HG03139 (cell line): Measurements from ENCODE around the gene GNAS.
"Not testable (repeated sequence)": the region's sequence is repeated elsewhere in the genome, so short reads cannot be mapped to it uniquely, and the experiment has no call there.

Experiments used
- ATAC-seq: cut with Tn5 transposase; IDR thresholded peaks from one replicate; pipeline ENCODE4 v1.9.1; 2021; ENCODE audit not compliant: unreplicated experiment

Gene GNAS

DNA sequence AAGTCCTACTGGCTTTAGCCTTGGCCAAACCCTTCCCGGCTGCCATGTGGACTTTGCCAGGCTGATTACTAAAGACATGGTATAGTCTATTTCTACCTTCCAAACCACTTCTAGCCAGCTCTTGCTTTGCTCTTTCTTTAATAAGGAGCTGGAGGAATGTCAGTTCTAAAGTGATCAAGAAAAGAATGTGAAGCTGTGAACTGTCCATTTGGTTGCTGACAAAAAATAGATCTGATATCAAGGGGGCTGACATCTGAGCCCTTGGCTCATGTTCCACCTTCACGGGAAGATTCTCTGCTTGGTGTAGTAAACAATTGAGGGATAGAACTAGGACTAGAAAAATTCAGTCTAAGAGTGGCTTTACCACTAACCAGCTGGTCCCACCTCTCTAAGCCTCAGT, 24.4 kb upstream of the GNAS start:
- ATAC-seq: no peak

DNA sequence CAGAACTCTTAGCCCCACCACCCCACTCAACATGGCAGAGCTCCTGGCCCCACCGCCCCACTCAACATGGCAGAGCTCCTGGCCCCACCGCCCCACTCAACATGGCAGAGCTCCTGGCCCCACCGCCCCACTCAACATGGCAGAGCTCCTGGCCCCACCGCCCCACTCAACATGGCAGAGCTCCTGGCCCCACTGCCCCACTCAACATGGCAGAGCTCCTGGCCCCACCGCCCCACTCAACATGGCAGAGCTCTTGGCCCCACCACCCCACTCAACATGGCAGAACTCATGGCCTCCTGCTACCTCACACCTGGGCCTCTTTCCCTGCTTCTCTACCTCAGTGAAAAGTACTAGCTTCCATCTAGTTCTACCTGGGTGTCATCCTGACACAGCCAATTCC, 23.7 kb upstream of the GNAS start:
- not testable (repeated sequence) for ATAC-seq

DNA sequence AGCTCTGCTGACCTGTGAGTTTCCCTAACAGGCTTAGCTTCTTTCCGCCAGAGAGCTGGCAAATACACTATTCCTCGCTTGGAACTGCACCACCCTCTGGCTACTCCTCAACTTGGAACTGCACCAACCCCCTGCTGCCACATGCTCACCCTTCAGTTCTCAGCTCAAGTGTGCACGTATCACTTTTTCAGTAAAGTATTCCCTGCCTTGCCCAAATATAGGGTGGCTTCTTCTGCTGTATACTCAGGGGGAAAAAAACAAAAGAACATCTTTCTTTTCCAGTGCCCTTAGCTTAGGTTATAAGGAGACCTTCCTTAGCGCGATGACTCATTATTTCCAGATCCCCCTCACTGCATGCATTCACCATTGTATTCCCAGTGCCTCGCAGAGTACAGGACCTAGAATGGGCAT, 23.0 kb upstream of the GNAS start:
- ATAC-seq: no peak

DNA sequence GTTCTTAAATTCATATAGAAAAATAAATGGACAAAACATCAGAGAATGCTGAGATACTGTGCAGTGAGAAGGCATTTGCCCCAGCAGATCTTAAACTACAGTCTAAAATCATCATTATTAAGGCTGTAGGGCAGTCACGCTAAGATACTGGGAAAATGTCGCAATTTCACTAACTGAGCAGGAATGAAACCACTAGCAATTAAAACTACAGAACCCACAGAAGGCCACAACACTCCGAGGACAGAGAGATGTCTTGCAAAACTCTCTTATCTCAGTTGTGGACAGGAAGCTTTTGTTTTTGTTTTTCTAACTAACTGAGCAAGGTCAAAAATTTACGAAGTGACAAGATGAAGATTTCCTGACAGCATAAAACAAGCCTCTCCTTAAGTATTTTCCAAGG, 20.1 kb upstream of the GNAS start:
- no peak for ATAC-seq

DNA sequence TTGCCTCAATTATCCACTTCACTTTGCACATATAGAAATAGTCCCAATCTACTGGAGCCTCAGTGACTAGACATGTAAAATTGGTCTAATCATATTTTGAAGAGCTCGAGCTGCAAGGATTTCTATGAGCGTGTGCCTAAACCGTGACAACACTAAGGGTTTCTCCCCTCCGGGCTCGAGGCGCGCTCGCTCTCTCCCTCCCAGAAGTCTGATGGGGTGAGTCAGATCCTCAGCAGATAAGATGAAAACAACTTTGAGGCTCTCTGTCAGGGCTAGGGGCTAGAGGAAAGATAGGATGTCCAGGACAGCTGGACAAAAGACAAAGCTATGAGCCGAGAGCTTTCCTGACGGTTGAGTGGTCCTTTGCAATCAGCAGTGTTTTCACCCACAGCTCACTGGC, 18.6 kb upstream of the GNAS start:
- ATAC-seq: no peak

DNA sequence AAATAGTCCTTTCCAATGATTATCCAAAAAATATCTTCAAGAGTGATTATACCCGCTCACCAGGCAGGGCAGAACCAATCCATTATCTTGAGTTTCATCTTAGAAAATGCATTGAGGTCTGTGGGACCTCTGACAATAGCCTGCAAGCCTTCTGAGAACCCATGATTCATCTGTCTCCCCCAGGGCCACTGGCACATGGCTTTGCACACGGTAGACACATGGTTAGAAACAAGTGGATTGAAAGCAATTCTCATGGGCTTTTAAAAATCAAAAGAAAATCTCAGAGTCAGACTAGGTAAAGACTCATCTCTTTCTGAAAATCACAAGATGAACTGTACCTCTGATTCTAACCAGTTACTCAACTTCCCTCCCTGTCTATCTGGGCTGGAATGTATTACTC, 17.3 kb upstream of the GNAS start:
- ATAC-seq: no peak

DNA sequence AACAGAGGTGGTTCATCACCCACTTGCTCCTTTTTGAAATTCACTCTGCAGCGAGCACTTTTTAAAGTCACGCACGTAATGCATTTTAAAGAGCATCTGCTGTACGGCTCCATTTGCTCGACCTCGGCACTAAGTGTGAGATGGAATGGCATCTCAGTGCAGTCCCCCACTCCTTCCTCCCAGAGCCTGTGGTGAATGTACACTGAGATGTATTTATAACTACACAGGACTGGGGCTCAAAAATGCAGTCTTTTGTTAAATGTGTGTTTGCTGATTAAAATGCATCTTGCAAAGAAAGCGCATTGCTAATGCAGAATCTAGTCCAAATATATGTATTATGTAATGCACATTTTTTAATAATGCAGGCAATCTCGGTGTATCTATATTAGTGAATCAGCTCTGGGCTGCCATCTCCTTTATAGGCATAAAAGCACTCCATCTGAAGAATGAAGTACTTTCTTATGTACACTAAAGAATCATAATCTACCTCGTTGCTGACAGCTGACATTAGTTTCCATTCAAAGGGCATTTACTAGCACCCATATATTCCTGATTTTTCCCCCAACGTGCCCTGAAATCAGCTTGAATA, 15.8 kb upstream of the GNAS start:
- ATAC-seq: no peak

DNA sequence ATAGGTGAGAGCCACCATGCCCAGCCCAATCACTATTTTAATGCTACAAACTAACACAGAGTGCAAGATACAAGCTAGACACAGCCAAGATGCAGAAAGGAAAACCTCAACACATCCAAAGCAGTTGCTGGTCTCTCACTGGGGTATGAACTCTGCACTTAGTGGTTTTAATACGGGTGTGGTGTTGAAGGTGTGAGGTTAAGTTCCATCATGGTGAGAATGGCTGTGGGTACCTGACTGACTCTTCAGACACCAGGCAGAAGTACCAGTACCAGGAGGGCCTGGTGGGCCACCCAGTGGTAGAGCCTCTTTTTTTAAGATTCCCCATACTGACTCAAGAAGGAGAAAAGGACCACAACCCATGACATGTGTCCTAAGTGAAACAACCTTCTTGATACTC, 14.8 kb upstream of the GNAS start:
- no peak for ATAC-seq

DNA sequence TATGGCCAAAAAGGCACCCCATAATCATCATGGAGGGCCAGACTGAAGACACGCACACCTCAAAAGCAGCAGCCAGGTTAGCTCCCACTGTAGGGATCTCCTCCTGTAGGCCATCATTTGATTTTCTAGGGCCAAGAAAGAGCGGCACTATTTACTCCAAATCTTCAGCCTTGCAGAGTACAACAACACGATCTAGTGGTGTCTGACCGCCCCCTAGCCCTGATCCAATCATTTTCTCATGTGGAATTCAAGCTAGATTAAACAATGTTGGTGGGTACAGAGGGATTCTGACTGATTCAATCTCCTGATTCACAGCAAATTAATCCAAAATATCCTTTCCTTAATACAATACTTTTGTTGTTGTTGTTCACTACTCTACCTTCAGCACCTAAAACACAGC, 14.3 kb upstream of the GNAS start:
- no peak for ATAC-seq

DNA sequence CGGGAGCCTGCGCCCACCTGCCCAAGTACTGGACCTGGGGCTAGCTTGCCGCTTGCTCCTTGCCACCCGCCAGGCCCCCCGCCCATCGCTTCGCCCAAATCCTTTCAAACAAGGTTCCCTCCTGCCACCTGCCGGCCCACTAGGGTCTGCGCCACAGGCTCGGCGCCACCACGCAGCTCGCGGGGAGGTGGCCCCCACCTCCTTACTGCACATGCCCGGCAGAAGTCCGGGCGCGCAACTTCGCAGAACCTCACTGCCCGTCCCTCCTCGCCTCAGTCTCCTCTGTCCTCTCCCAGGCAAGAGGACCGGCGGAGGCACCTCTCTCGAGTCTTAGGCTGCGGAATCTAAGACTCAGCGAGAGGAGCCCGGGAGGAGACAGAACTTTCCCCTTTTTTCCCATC, 13.0 kb upstream of the GNAS start:
- no peak for ATAC-seq

DNA sequence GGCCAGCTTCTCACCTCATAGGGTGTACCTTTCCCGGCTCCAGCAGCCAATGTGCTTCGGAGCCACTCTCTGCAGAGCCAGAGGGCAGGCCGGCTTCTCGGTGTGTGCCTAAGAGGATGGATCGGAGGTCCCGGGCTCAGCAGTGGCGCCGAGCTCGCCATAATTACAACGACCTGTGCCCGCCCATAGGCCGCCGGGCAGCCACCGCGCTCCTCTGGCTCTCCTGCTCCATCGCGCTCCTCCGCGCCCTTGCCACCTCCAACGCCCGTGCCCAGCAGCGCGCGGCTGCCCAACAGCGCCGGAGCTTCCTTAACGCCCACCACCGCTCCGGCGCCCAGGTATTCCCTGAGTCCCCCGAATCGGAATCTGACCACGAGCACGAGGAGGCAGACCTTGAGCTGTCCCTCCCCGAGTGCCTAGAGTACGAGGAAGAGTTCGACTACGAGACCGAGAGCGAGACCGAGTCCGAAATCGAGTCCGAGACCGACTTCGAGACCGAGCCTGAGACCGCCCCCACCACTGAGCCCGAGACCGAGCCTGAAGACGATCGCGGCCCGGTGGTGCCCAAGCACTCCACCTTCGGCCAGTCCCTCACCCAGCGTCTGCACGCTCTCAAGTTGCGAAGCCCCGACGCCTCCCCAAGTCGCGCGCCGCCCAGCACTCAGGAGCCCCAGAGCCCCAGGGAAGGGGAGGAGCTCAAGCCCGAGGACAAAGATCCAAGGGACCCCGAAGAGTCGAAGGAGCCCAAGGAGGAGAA, 12.3 kb upstream of the GNAS start:
- ATAC-seq: no peak

DNA sequence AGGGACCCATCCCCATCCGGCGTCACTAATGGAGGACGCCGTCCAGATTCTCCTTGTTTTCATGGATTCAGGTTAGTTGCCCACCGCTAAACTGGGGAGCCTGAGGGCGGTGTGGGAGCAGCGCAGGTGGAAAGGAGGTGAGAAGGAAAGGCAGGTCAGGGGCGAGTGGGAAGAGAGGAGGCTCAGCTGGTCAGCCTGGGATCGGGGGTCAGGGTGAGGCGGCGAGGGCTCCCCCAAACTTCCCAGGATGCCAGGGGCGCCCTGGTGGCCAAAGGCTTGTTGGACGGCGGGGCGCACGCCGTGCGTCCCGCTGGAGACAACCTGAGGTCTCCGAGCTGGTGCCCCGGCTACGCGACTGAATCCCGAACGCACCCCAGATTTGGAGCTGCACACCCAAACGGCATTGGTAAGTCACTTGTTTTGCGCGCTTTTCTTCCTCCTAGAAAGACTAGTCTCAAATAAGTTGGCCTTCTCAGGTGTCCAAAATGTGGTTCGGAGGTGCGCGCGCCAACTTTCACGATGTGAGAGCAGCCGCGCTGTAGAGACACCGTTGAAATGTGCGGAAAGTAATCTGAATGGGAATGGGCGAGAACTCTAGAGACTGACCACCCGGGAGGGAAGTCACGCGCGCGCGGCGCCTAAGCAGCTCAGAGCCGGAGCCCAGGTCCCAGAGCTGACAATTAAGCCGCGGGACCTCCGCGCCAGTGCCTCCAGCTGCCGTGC, 11.5 kb upstream of the GNAS start:
- no peak for ATAC-seq

DNA sequence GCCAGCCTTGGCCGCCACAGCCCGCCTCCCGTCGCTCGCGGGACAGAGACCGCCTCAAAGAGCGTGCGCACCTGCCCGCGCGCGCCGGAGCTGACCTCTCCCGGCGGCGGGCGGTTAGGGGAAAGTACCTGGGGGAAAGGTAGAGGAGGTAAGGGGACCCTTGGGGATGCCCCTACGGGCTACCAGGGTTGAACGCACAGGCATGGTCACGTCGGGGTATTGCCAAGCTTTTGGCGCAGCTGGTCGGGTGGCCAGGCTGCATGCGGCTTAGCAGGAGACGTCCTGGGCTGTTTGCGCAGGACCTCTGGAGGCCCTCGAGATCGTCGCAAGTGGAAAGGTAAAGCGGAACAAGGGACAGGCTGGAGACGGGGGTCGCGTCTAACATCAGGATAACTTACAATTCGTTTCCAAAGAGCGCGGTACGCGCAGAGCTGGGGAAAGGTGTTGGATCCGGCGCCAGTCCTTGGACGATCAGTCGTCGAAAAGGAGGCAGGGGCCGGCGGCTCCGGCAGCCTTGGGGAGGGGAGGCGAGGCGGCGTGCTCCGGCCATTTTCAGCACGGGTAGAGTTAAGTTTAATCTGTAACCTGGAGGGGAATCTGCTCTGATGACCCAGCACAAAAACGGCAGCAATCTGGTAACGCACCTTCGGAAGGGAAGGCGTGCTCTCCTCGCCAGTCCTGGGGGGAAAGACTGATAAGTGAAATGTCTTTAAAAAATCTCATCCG, 10.8 kb upstream of the GNAS start:
- no peak for ATAC-seq

DNA sequence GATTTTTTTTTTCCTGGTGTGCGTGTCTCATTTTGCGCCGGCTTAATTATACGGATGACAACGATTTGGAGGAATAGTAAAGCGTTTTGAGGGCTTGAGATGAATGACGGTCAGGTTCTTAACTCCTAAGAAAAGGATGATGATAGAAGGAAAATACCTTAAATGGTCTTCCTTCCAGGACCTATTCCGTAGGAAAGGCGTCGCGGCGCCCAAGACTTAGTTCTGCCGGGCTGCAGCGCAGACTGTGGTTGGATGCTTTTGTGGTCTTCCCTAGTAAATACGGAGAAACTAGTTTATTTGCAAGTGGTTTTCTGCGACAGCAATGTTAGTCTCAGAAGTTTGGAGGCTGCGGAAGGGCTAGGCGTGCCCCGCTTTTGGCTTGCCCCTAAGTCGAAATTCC, 10.2 kb upstream of the GNAS start:
- ATAC-seq: no peak

DNA sequence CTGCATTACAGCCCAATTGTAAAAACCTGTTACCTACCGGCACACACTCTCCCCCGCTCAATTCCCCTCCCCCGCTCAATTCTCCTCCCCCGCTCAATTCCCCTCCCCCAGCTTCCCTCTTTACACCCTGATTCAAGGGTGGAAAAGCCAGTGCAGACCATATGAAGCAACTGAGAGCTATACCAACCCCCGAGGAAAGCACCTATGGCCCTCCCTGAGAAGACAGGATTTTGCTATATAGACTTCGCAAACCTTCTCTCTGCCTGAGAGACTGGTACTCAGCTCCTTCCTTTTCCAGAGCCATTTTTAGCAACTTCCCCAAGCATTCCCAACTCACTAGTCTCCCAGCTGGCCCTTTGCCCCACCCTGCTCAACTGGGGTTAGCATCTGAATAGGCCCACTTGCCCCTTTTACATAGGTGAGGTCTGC, 9.4 kb upstream of the GNAS start:
- no peak for ATAC-seq

DNA sequence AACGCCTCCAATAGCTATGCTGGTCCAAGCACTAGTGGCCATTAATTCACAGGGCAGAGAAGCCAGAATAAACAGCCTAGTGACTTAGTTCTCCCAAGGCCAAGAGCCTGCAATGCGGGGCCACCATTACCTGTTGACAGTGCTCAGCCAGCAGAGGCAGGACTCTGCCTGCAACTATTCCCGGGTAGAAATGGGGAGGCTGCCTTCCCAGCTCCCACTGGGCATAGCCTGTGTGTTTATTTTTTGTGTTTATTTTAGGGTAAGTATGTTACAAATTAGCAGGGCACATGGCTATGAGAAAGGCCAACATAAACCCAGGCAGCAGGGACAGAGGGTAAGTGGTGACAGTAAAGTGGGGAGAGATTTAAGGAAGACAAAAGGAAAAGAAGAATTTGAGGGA, 6.8 kb upstream of the GNAS start:
- ATAC-seq: no peak

DNA sequence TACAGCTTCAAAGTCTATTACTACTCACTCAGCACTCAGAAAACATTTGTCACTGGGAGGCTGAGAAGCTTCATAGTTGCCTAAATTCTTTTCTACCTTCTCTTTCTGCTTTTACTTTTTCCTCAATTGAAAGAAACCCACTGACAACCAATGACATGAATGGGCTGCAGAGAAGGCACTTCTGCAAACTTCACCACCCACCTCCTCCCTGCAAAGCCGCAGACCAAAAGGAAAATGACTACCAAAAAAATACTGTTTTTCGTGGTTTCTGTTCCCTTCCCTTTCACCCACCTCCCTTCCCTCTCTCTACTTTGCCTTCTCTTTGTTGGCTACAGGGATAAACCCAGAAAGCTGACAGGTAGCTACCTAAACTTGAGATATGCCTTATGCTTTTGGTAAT, 5.1 kb upstream of the GNAS start:
- no peak for ATAC-seq

DNA sequence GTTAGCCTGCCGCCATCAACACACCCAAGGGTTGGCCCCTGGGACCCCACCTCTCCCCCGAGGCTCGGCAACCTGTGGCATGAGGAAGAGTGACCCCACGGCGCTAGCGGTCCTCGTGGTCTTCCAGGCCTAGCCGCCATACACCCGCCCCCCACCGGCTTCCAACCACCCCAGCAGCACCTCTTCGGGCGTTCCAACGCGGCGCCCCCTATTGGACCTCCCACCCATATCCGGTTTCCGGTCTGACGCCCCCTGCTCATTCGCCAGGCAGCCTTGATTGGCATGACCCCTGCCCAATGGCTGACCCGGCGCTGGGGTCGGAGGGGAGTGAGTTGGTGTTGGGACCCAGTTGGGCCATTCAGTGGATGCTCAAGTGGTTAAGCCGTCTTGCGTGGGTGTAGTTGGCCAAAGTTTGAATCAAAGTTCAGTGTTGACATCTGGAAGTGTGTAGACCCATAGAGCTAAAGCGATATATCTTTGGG, 1.8 kb upstream of the GNAS start, which contains the start of gene GNAS-AS1:
Gene GNAS-AS1 (minus strand): TSS at position 210 of the 482 bp plus-strand sequence.
- peak; percentile 86 for ATAC-seq

DNA sequence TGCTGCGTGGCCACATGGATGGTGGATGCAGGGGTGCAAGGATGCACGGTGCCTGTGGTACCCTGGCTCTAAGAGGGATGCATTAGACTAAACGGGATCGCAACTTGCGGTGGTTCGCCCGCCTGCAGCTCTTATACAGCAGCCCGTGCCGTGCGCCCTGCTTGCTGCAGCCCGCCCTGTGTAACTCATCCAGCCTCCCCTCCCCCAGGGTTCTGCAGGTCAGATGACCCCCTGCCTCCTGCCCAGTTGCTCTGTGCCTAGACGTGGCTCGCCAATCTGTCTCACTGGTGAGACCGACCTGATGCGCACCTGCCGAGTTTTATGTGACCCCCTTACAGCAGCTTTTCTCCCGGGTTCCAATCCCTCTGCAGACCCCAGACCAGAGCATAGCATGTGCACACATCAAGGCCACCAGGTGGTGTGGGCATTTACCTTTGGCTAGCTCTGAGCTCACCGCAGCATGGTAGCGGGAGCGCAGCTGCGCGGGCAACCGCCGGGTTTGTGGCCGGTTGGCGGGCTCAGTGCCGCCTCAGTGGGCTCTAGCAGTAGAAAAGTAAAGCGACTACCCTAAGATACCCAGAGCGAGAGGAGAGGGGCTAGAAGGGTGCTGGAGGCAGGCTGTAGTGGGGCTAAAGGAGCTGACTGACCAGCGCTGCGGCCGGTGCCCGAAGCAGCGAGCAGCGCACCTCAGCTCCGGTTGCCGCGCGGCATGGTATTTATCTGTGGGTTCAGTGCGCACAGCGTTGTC, 1.1 kb upstream of the GNAS start:
- no peak for ATAC-seq

DNA sequence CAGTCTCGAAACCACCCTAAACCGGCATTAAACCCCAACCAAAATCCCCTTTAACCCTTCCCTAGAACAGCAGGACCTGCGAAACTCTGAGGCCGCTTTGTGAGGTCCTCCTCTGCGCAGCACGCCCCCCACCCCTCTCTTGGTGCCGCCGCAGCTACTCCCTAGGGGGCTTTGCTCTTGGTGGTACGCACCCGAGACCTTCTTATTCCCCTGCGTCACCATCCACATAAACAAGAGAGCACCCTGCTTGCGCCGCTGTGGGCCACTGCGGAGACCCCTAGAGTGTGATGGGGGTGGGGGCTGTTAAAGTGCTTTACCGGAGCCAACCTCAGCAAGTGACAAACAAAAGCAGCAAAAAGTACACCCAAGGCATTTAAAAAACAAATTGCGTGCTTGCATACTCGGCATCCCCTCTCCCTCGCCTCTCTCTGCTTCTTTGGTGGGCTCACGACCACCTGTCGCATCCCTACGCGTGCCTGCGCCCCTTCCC, 502 bp upstream of the GNAS start:
- ATAC-seq: no peak

DNA sequence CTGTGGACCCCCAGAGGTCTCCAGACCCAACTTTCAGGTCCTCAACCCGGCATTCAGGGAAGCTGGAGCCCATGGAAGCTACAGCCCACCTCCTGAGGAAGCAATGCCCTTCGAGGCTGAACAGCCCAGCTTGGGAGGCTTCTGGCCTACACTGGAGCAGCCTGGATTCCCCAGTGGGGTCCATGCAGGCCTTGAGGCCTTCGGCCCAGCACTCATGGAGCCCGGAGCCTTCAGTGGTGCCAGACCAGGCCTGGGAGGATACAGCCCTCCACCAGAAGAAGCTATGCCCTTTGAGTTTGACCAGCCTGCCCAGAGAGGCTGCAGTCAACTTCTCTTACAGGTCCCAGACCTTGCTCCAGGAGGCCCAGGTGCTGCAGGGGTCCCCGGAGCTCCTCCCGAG, 950 bp downstream of the GNAS start:
- no peak for ATAC-seq
